Heart right ventricle (tissue), 16 donors: ENCODE measurements around the gene AS3MT. TPM values are rescaled to one million over a fixed set of nuclear protein-coding genes. Genes with fewer than 3 reads are reported as not detected.
A peak's percentile ranks its signal among the peaks of the same experiment; 100 is the strongest.

ENCODE experiments used
- ATAC-seq, 8 donors: fragments of 200-7000 bp; cut with Tn5 transposase; one replicate each; pipeline ENCODE4 v1.9.1; 2020; ENCODE audit warnings: mild to moderate bottlenecking in 8 of 8, moderate library complexity in 8 of 8, moderate number of reproducible peaks in 1 of 8
- DNase-seq, 2 donors: peaks; one replicate each; pipeline ENCODE4 v3.0.0-alpha.2; 2020
- H3K27ac ChIP-seq, 10 donors: fragments of 200-600 bp; sonication (generic) in 2 of 10; one replicate each; pipeline versions ENCODE4 v1.5.0 to v1.8.0; 2020 to 2022; ENCODE audit warnings: mild to moderate bottlenecking in 3 of 10
- H3K27me3 ChIP-seq, 7 donors: fragments of 200-600 bp; one replicate each; pipeline ENCODE4 v1.8.0; 2021 to 2022; ENCODE audit warnings: mild to moderate bottlenecking in 2 of 7
- H3K36me3 ChIP-seq, 9 donors: fragments of 200-600 bp; sonication (generic) in 1 of 9; one replicate each; pipeline versions ENCODE4 v1.5.0 to v1.8.0; 2020 to 2022; ENCODE audit warnings: mild to moderate bottlenecking in 2 of 9
- H3K4me1 ChIP-seq, 9 donors: fragments of 200-600 bp; sonication (generic) in 1 of 9; one replicate each; pipeline versions ENCODE4 v1.5.0 to v1.8.0; 2020 to 2022; ENCODE audit warnings: mild to moderate bottlenecking in 4 of 9
- H3K4me3 ChIP-seq, 10 donors: fragments of 200-600 bp; sonication (generic) in 2 of 10; one replicate each; pipeline versions ENCODE4 v1.5.0 to v1.8.0; 2020 to 2022; ENCODE audit warnings: mild to moderate bottlenecking in 7 of 10, moderate library complexity in 2 of 10
- H3K9me3 ChIP-seq, 11 donors: fragments of 200-600 bp in 10 of 11; sonication (generic) in 2 of 11; one replicate each; pipeline versions ENCODE4 v1.5.0 to v1.8.0; 2013 to 2022; ENCODE audit warnings: mild to moderate bottlenecking in 2 of 11, control low read depth in 1 of 11, moderate library complexity in 1 of 11
- CTCF ChIP-seq, 9 donors: fragments of 200-600 bp; sonication (generic) in 2 of 9; IDR thresholded peaks; one replicate each; pipeline versions ENCODE4 v1.5.0 to v1.8.0; 2021 to 2022; ENCODE audit warnings: antibody characterized with exemption in 9 of 9, mild to moderate bottlenecking in 5 of 9, moderate library complexity in 1 of 9
- WGBS, 2 donors: extraction: QIAGEN DNeasy Blood & Tissue Kit; methylation state at CpG; one replicate each; pipeline ENCODE4 v1.1.7; 2013; ENCODE audit warnings: inconsistent platforms in 1 of 2; 5-methylcytosine and 5-hydroxymethylcytosine counted together
- intact Hi-C, 10 donors: fragments of 100-400 bp; cut with DNase I; formaldehyde crosslinking; loops; one replicate each; pipeline versions ENCODE4 v1.11.1 to v1.14.2; 2022
- polyA plus RNA-seq, 2 donors: library from polyadenylated mRNA; stranded (reverse); fragments of 200-250 nt; gene quantifications; one replicate each; pipeline ENCODE4 v1.2.3, GENCODE V29; 2013
- total RNA-seq, 10 donors: library from RNA; stranded (reverse); fragmentation: NEBNext Ultra II Directional in 3 of 10; extraction: Animal tissue kit (Norgen Biotek cat#: 25700) in 3 of 10; gene quantifications; one replicate each; pipeline versions ENCODE4 v1.2.1 to v1.2.4, GENCODE V29; 2021 to 2023
- donor health status: Arrhythmogenic right ventricular cardiomyopathy.
- donor health status: ischemic (EF 13 %, LVEDD 7.1; RV severe dilation, severe dysfunction).
- donor health status: healthy with polysubstance abuse.
- donor health status: DM: no; HTN: yes; CAD: no.
- donor health status: DM: no; HTN: no; CAD: no.
- donor health status: ischemic (EF 25% LVEDD 6.9; RV normal size, moderate dysfunction).
- donor health status: ischemic (EF 25% LVEDD 5.7; RV mildly dilated, moderate dysfunction).
- donor health status: healthy.
- donor health status: DM: yes; HTN: yes; CAD: no.
- donor health status: Ischemic cardiomyopathy.
- donor health status: ischemic (EF 35%, LVEDD 5.7; RV mildly dilated, moderate dysfunction).
- donor health status: nonischemic (EF 11% LVEDD 7.7; RV severe dilation, severe dysfunction).
- donor health status: DM: yes; HTN: yes; CAD: no.
- donor health status: PGD.
- donor health status: ischemic (EF 29% LVEDD 5.4; RV normal size, mild dysfunction).
- donor health status: nonischemic (EF 23%, LVEDD 6.1; RV moderate dilation, normal function).

Gene AS3MT
- total and polyA plus RNA-seq, 12 donors: 6.6 to 59.4 (median 15.4) TPM

- intact Hi-C loops: no loop called here
- DNase-seq: no peak
- WGBS, 2 donors: 28 to 44% methylated on average over 4 of the region's 4 CpGs
- Histone ChIP-seq H3K4me1 (no peaks in the 10 kb centered on the region), H3K27me3 (no peaks in the 10 kb centered on the region), H3K27ac (peak overlapping the region in 1 of 10 donors; percentile 33), H3K9me3 (no peaks in the 10 kb centered on the region), H3K4me3 (no peak overlapping the region), H3K36me3 (peaks cover 0 to 70% (median 0%) of the 10 kb centered on the region in 9 donors)
- TF ChIP-seq CTCF (IDR thresholded peaks at IDR 0.05): no peak
- ATAC-seq: no peak
These were observed 9.4 kb downstream of the AS3MT start for GRCh38 chr10:102878629-102879028.

- H3K27me3 ChIP-seq: no peaks in the 10 kb centered on the region
- intact Hi-C loops: no loop called here
- H3K9me3 ChIP-seq: no peaks in the 10 kb centered on the region
- H3K4me1 ChIP-seq: no peaks in the 10 kb centered on the region
- WGBS, 2 donors: 94 to 98% methylated on average over 2 of the region's 2 CpGs
- no peak overlapping the region for H3K4me3 ChIP-seq
- peaks cover 0 to 61% (median 0%) of the 10 kb centered on the region in 9 donors for H3K36me3 ChIP-seq
- ATAC-seq (no peak), DNase-seq (no peak)
- TF ChIP-seq CTCF (IDR thresholded peaks at IDR 0.05): no peak
- H3K27ac ChIP-seq: no peak overlapping the region
These were observed 11.0 kb downstream of the AS3MT start for GRCh38 chr10:102880256-102880655.

- no peak for DNase-seq
- no peak for ATAC-seq
- no peak overlapping the region for H3K27ac ChIP-seq
- H3K4me3 ChIP-seq: no peak overlapping the region
- no peaks in the 10 kb centered on the region for H3K4me1 ChIP-seq
- intact Hi-C loops: no loop called here
- no peaks in the 10 kb centered on the region for H3K27me3 ChIP-seq
- no peaks in the 10 kb centered on the region for H3K9me3 ChIP-seq
- peaks cover 0 to 42% (median 0%) of the 10 kb centered on the region in 9 donors for H3K36me3 ChIP-seq
- TF ChIP-seq CTCF (IDR thresholded peaks at IDR 0.05): no peak
- WGBS, 2 donors: 97 to 100% methylated on average over 1 of the region's 1 CpG
These were observed 18.8 kb downstream of the AS3MT start for GRCh38 chr10:102888048-102888447.

GRCh38 chr10:102894466-102895213 lies 25.4 kb downstream of the AS3MT start:
- Histone ChIP-seq H3K4me3 (no peak overlapping the region), H3K36me3 (peaks cover 0 to 70% (median 0%) of the 10 kb centered on the region in 9 donors)
- no peak for TF ChIP-seq CTCF (IDR thresholded peaks at IDR 0.05)

More at GRCh38 chr10:102894466-102895213, 25.4 kb downstream of the AS3MT start:
- DNase-seq (no peak), ATAC-seq (no peak)
- Histone ChIP-seq H3K27me3 (no peaks in the 10 kb centered on the region), H3K9me3 (no peaks in the 10 kb centered on the region), H3K4me1 (no peaks in the 10 kb centered on the region), H3K27ac (no peak overlapping the region)
- intact Hi-C loops: no loop called here
- 91 to 93% methylated on average over 4 of the region's 4 CpGs for WGBS, 2 donors
